Loucy (cell line): ENCODE results near the gene MYCL.

ENCODE experiments used
- CTCF ChIP-seq: fragments of 200-600 bp; sonication (generic); conservative IDR thresholded peaks from 2 replicates; pipeline ENCODE4 v1.5.1; 2014; ENCODE audit warnings: mild to moderate bottlenecking, antibody characterized with exemption, low read length
- EZH2phosphoT487 ChIP-seq: fragments of 200-600 bp; IDR thresholded peaks from 2 replicates; pipeline ENCODE4 v1.6.1; 2018; ENCODE audit warnings: antibody characterized with exemption, mild to moderate bottlenecking, moderate library complexity, borderline replicate concordance

- TF ChIP-seq CTCF (no peak), EZH2phosphoT487 (no peak)
Measured at GRCh38 chr1:39895731-39896480, 5.8 kb downstream of the MYCL start.
